Left lung (tissue), 10 donors: ENCODE results near the gene NDUFV1. TPM values are rescaled to one million over a fixed set of nuclear protein-coding genes. Genes with fewer than 3 reads are reported as not detected.

Source experiments
- ATAC-seq: fragments of 200-7000 bp; cut with Tn5 transposase; one replicate; pipeline ENCODE4 v1.9.1; 2020; ENCODE audit warnings: moderate library complexity
- DNase-seq, 4 donors: peaks; one replicate each; pipeline ENCODE4 v3.0.0-alpha.2; 2013 to 2020
- H3K27ac ChIP-seq, 2 donors: fragments of 200-600 bp; sonication (generic) in 1 of 2; one replicate each; pipeline versions ENCODE4 v1.5.0 to v1.8.0; 2020 to 2021
- H3K27me3 ChIP-seq, 2 donors: fragments of 200-600 bp; sonication (generic) in 1 of 2; one replicate each; pipeline versions ENCODE4 v1.5.0 to v1.8.0; 2020 to 2021
- H3K36me3 ChIP-seq, 2 donors: fragments of 200-600 bp; sonication (generic) in 1 of 2; one replicate each; pipeline versions ENCODE4 v1.5.0 to v1.8.0; 2020 to 2021
- H3K4me1 ChIP-seq, 2 donors: fragments of 200-600 bp; one replicate each; pipeline ENCODE4 v1.8.0; 2021
- H3K4me3 ChIP-seq, 2 donors: fragments of 200-600 bp; sonication (generic) in 1 of 2; one replicate each; pipeline versions ENCODE4 v1.5.0 to v1.8.0; 2020 to 2021; ENCODE audit warnings: mild to moderate bottlenecking in 1 of 2
- H3K9me3 ChIP-seq, 2 donors: fragments of 200-600 bp; sonication (generic) in 1 of 2; one replicate each; pipeline versions ENCODE4 v1.5.0 to v1.8.0; 2020 to 2021
- CTCF ChIP-seq, 2 donors: fragments of 200-600 bp; sonication (generic) in 1 of 2; IDR thresholded peaks; one replicate each; pipeline versions ENCODE4 v1.5.0 to v1.8.0; 2021; ENCODE audit warnings: antibody characterized with exemption in 2 of 2
- intact Hi-C, 2 donors: fragments of 100-400 bp; cut with DNase I; formaldehyde crosslinking; loops; one replicate each; pipeline versions ENCODE4 v1.11.2 to v1.14.2; 2022
- polyA plus RNA-seq, 6 donors: library from polyadenylated mRNA; unstranded; fragments of 120-200 nt; gene quantifications; one replicate each; pipeline ENCODE4 v1.2.1, GENCODE V29; 2013; ENCODE audit not compliant: insufficient read length in 6 of 6
- total RNA-seq, 2 donors: library from RNA; stranded (reverse); fragmentation: NEBNext Ultra II Directional; extraction: Animal tissue kit (Norgen Biotek cat#: 25700); gene quantifications; one replicate each; pipeline ENCODE4 v1.2.1, GENCODE V29; 2021
- donor health status: DM: no; HTN: yes; CAD: no.
- donor health status: DM: no; HTN: no; CAD: no.

NDUFV1 gene
- total and polyA plus RNA-seq, 8 donors: 136 to 204 (median 163) TPM

GRCh38 chr11:67611165-67611564, 4.4 kb downstream of the NDUFV1 start:
- no peak for DNase-seq
- Histone ChIP-seq H3K27me3 (peaks cover 0 to 22% of the 10 kb centered on the region in 2 donors), H3K36me3 (peaks cover 0 to 50% of the 10 kb centered on the region in 2 donors), H3K9me3 (no peaks in the 10 kb centered on the region), H3K4me1 (peaks cover 13 to 30% of the 10 kb centered on the region in 2 donors), H3K4me3 (no peak overlapping the region), H3K27ac (no peak overlapping the region)
- no peak for TF ChIP-seq CTCF (IDR thresholded peaks at IDR 0.05)
- ATAC-seq: no peak
- intact Hi-C loops: no loop called here

GRCh38 chr11:67611704-67612587, 5.2 kb downstream of the NDUFV1 start:
- intact Hi-C loops: no loop called here
- TF ChIP-seq CTCF (IDR thresholded peaks at IDR 0.05): no peak
- H3K4me3 ChIP-seq: no peak overlapping the region
- DNase-seq (no peak), ATAC-seq (no peak)
- H3K9me3 ChIP-seq: no peaks in the 10 kb centered on the region
- peaks cover 0 to 50% of the 10 kb centered on the region in 2 donors for H3K36me3 ChIP-seq
- peaks cover 12 to 27% of the 10 kb centered on the region in 2 donors for H3K4me1 ChIP-seq
- peaks cover 0 to 30% of the 10 kb centered on the region in 2 donors for H3K27me3 ChIP-seq
- H3K27ac ChIP-seq: no peak overlapping the region

DNA sequence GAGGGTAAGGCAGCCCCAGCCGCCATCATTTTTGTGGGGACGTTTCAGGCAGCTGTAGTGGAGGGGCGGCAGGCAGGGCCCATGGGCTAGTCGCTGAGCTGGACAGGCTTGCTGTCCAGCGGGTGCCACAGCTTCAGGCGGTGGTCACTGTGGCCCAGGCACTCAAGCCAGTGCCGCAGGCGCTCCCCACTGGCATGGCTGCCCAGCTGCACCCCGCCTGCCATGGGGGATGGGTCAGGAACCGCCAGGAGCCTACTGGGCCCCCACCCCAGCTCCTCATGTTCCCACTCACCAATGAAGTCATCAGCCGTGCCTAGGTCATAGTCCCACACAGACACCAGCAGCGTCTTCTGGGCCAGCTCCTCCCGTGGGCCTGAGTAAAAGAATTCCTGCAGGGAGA, 6.0 kb downstream of the NDUFV1 start:
- no peak for DNase-seq
- intact Hi-C loops: no loop called here
- peaks cover 6 to 19% of the 10 kb centered on the region in 2 donors for H3K4me1 ChIP-seq
- peaks cover 0 to 33% of the 10 kb centered on the region in 2 donors for H3K27me3 ChIP-seq
- H3K27ac ChIP-seq: no peak overlapping the region
- H3K36me3 ChIP-seq: peaks cover 0 to 50% of the 10 kb centered on the region in 2 donors
- ATAC-seq: no peak
- no peaks in the 10 kb centered on the region for H3K9me3 ChIP-seq
- TF ChIP-seq CTCF (IDR thresholded peaks at IDR 0.05): no peak
- no peak overlapping the region for H3K4me3 ChIP-seq

GRCh38 chr11:67613313-67613959, 6.7 kb downstream of the NDUFV1 start:
- H3K9me3 ChIP-seq: no peaks in the 10 kb centered on the region
- H3K4me3 ChIP-seq: peak overlapping the region; percentile 28 to 39
- H3K4me1 ChIP-seq: peaks cover 4 to 15% of the 10 kb centered on the region in 2 donors
- intact Hi-C loops: no loop called here
- H3K27me3 ChIP-seq: peaks cover 0 to 33% of the 10 kb centered on the region in 2 donors
- DNase-seq (no peak), ATAC-seq (peak; percentile 2)
- H3K27ac ChIP-seq: peak overlapping the region; percentile 79 to 89
- TF ChIP-seq CTCF (IDR thresholded peaks at IDR 0.05): no peak
- H3K36me3 ChIP-seq: peaks cover 0 to 49% of the 10 kb centered on the region in 2 donors
